Measurements from ENCODE around the gene GOPC. TPM values are rescaled to one million over a fixed set of nuclear protein-coding genes. Genes with fewer than 3 reads are reported as not detected.

GOPC gene
- total RNA-seq, 1 experiment from 2014 or later, result 14.1 TPM

GRCh38 chr6:117513778-117514365, 88.4 kb downstream of the GOPC start:
- H3K27ac ChIP-seq, result no peak overlapping the region
- no peaks in the 10 kb centered on the region for H3K36me3 ChIP-seq (ENCODE audit: low read depth)
- no peaks in the 10 kb centered on the region for H3K79me2 ChIP-seq (ENCODE audit: low read depth)
- ChIA-PET POLR2A (ENCODE audit: unreplicated experiment) (no interaction called here), CTCF (no interaction called here)
- H3K4me1 ChIP-seq (replicated peaks; ENCODE audit: insufficient read depth), result peaks cover 4% of the 10 kb centered on the region; the same call in 1 of the 2 replicates
- TF ChIP-seq EZH2 (IDR thresholded peaks at IDR 0.05; ENCODE audit: low read depth) (no peak), CTCF (conservative IDR thresholded peaks at IDR 0.05) (no peak)
- no peak overlapping the region for H2AFZ ChIP-seq
- no peak overlapping the region for H3K4me3 ChIP-seq
- H3K4me2 ChIP-seq, result no peak overlapping the region
- no peaks in the 10 kb centered on the region for H3K9me3 ChIP-seq (ENCODE audit: insufficient read depth, low read depth)
- BruUV-seq (replicated peaks), result no TSS peak
- H3K9me2 ChIP-seq (ENCODE audit: insufficient read depth), result no peaks in the 10 kb centered on the region
- H4K20me1 ChIP-seq (ENCODE audit: insufficient read depth), result no peaks in the 10 kb centered on the region
- 0 out of 2 replicates have a peak, but pooled peaks cover 6% of the 10 kb centered on the region for H3F3A ChIP-seq (ENCODE audit: insufficient read depth, low read depth)
- intact Hi-C loops (cut with micrococcal nuclease; ENCODE audit: unreplicated experiment), result loop anchor here (2.0 kb wide), 1 partner anchor 49 kb away; no protein-coding TSS in a partner anchor
- no peaks in the 10 kb centered on the region for H3K27me3 ChIP-seq (ENCODE audit: insufficient read depth, low read depth)
- DNase-seq, result no peak

- no peaks in the 10 kb centered on the region for H4K20me1 ChIP-seq (ENCODE audit: insufficient read depth)
- H2AFZ ChIP-seq, result no peak overlapping the region
- ChIA-PET POLR2A (ENCODE audit: unreplicated experiment) (no interaction called here), CTCF (no interaction called here)
- no TSS peak for BruUV-seq (replicated peaks)
- H3K4me1 ChIP-seq (replicated peaks; ENCODE audit: insufficient read depth), result peaks cover 4% of the 10 kb centered on the region; the same call in 1 of the 2 replicates
- H3F3A ChIP-seq (ENCODE audit: insufficient read depth, low read depth), result 0 out of 2 replicates have a peak, but pooled peaks cover 6% of the 10 kb centered on the region
- no peak overlapping the region for H3K4me2 ChIP-seq
- TF ChIP-seq CTCF (conservative IDR thresholded peaks at IDR 0.05) (no peak), EZH2 (IDR thresholded peaks at IDR 0.05; ENCODE audit: low read depth) (no peak)
- intact Hi-C loops (cut with micrococcal nuclease; ENCODE audit: unreplicated experiment), result no loop called here
- H3K27me3 ChIP-seq (ENCODE audit: insufficient read depth, low read depth), result no peaks in the 10 kb centered on the region
- no peak overlapping the region for H3K27ac ChIP-seq
- H3K9me2 ChIP-seq (ENCODE audit: insufficient read depth), result no peaks in the 10 kb centered on the region
- no peaks in the 10 kb centered on the region for H3K9me3 ChIP-seq (ENCODE audit: insufficient read depth, low read depth)
- no peaks in the 10 kb centered on the region for H3K36me3 ChIP-seq (ENCODE audit: low read depth)
- no peaks in the 10 kb centered on the region for H3K79me2 ChIP-seq (ENCODE audit: low read depth)
- no peak overlapping the region for H3K4me3 ChIP-seq
- no peak for DNase-seq
Observed at GRCh38 chr6:117512987-117513573, 89.2 kb downstream of the GOPC start.

GRCh38 chr6:117512056-117512828, 90.1 kb downstream of the GOPC start:
- intact Hi-C loops (cut with micrococcal nuclease; ENCODE audit: unreplicated experiment), result no loop called here
- H3K9me2 ChIP-seq (ENCODE audit: insufficient read depth), result no peaks in the 10 kb centered on the region
- H4K20me1 ChIP-seq (ENCODE audit: insufficient read depth), result no peaks in the 10 kb centered on the region
- 0 out of 2 replicates have a peak, but pooled peaks cover 6% of the 10 kb centered on the region for H3F3A ChIP-seq (ENCODE audit: insufficient read depth, low read depth)
- H3K27me3 ChIP-seq (ENCODE audit: insufficient read depth, low read depth), result no peaks in the 10 kb centered on the region
- ChIA-PET CTCF (no interaction called here), POLR2A (ENCODE audit: unreplicated experiment) (no interaction called here)
- no peak overlapping the region for H3K4me3 ChIP-seq
- H3K79me2 ChIP-seq (ENCODE audit: low read depth), result no peaks in the 10 kb centered on the region
- H3K9me3 ChIP-seq (ENCODE audit: insufficient read depth, low read depth), result no peaks in the 10 kb centered on the region
- H3K27ac ChIP-seq, result no peak overlapping the region
- TF ChIP-seq CTCF (conservative IDR thresholded peaks at IDR 0.05) (no peak), EZH2 (IDR thresholded peaks at IDR 0.05; ENCODE audit: low read depth) (no peak)
- no peak overlapping the region for H2AFZ ChIP-seq
- peaks cover 4% of the 10 kb centered on the region; the same call in 1 of the 2 replicates for H3K4me1 ChIP-seq (replicated peaks; ENCODE audit: insufficient read depth)
- no TSS peak for BruUV-seq (replicated peaks)
- no peak overlapping the region for H3K4me2 ChIP-seq
- no peak for DNase-seq
- H3K36me3 ChIP-seq (ENCODE audit: low read depth), result no peaks in the 10 kb centered on the region

Other genes with a start within 250 kb of the GOPC start
- not detected in 2 replicates for gene ROS1, start 176.6 kb downstream of the GOPC start, total RNA-seq (2021)
- 5.7 and 6.1 TPM in 2 replicates for gene DCBLD1, start 119.8 kb downstream of the GOPC start, total RNA-seq (2021)
- gene NUS1, start 73.0 kb upstream of the GOPC start, total RNA-seq (2021), result 17.0 and 22.2 TPM in 2 replicates

Measured in PC-9 (cell line).